ENCODE results near the gene TANGO2. TPM values are rescaled to one million over a fixed set of nuclear protein-coding genes. Genes with fewer than 3 reads are reported as not detected.

Gene TANGO2
- total and polyA plus RNA-seq, 2 experiments from 2014 or later: 27.3 to 45.0 TPM

DNA sequence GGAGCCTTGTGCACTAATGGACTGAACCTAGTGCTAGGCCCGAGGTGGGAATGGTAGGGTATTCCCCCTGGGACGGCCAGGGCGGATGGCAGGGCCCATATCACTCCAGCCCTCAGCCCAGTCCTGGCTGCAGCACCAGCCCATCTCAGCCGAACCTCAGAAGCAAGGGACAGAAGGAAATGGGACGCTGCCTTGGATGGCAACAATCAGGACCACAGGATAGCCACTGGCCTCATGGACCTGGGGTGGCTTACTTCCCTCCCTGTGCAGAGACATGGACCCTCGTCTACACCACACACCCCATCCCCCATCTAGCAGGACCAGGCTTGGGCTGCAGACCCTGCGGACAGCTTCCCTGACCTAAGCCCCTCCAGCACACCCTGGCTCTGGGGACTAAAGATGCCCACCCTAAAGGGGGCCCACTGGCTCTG lies 28.4 kb upstream of the TANGO2 start:
- Histone ChIP-seq H3K9me3 (ENCODE audit: low read depth) (no peaks in the 10 kb centered on the region), H3K9me2 (ENCODE audit: insufficient read depth) (no peaks in the 10 kb centered on the region), H3K9ac (no peak overlapping the region), H3K27me3 (replicated peaks; ENCODE audit: insufficient read depth) (no peaks in the 10 kb centered on the region), H3K27ac (no peak overlapping the region), H2AFZ (no peak overlapping the region), H4K20me1 (ENCODE audit: insufficient read depth) (no peaks in the 10 kb centered on the region), H3K4me1 (ENCODE audit: insufficient read depth) (no peaks in the 10 kb centered on the region), H3K4me3 (no peak overlapping the region), H3K4me2 (ENCODE audit: unreplicated experiment) (no peak overlapping the region), H3F3A (ENCODE audit: insufficient read depth) (no peaks in the 10 kb centered on the region), H3K79me2 (ENCODE audit: insufficient read depth) (no peaks in the 10 kb centered on the region), H3K36me3 (ENCODE audit: low read depth) (no peaks in the 10 kb centered on the region)
- WGBS, 2 experiments (ENCODE audit: low coverage in 1 of 2, low lambda C conversion rate in 2 of 2, missing lambda C conversion rate in 2 of 2): 64 to 84% methylated on average over 6 to 7 of the region's 7 CpGs
- no peak for TF ChIP-seq EZH2 (IDR thresholded peaks at IDR 0.05; ENCODE audit: insufficient read depth, poor library complexity, severe bottlenecking)
- in situ Hi-C loops (cut with MboI): loop anchor here (25.0 kb wide), 1 partner anchor 295 kb away; no protein-coding TSS in a partner anchor
- no peak for DNase-seq

DNA sequence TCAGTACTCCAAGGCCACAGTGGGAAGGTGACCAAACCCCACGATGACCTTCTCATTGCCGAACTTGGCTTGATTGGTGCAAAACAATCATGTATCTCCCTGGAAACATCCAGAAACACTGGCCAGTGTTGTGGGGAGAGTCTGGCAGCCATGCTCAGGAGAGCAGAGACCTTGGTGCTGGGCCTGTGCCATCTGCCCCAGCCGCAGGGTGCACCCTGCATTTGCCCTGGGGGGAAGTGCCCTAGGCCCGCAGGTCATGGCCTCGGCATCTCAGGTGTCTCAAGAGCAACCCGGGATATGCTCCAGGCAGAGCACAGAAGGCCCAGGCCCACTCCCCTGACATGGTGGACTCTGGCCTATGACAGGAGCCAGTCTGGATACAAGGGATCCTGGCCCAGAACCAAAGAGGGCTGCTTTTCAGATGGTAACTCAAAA lies 28.0 kb upstream of the TANGO2 start:
- Histone ChIP-seq H2AFZ (no peak overlapping the region), H3K27ac (no peak overlapping the region), H3F3A (ENCODE audit: insufficient read depth) (no peaks in the 10 kb centered on the region), H3K9me3 (ENCODE audit: low read depth) (no peaks in the 10 kb centered on the region), H3K4me1 (ENCODE audit: insufficient read depth) (no peaks in the 10 kb centered on the region), H3K27me3 (replicated peaks; ENCODE audit: insufficient read depth) (no peaks in the 10 kb centered on the region), H3K79me2 (ENCODE audit: insufficient read depth) (no peaks in the 10 kb centered on the region), H3K4me2 (ENCODE audit: unreplicated experiment) (no peak overlapping the region), H3K9ac (no peak overlapping the region), H3K36me3 (ENCODE audit: low read depth) (no peaks in the 10 kb centered on the region), H3K4me3 (no peak overlapping the region), H4K20me1 (ENCODE audit: insufficient read depth) (no peaks in the 10 kb centered on the region), H3K9me2 (ENCODE audit: insufficient read depth) (no peaks in the 10 kb centered on the region)
- TF ChIP-seq EZH2phosphoT487 (IDR thresholded peaks at IDR 0.05; ENCODE audit: insufficient read depth, low read depth): no peak
- TF ChIP-seq EZH2 (IDR thresholded peaks at IDR 0.05; ENCODE audit: insufficient read depth, poor library complexity, severe bottlenecking): no peak
- no peak for DNase-seq
- in situ Hi-C loops (cut with MboI): loop anchor here (25.0 kb wide), 1 partner anchor 294 kb away; no protein-coding TSS in a partner anchor
- 78% methylated on average over 6 of the region's 6 CpGs for WGBS, 2 experiments (ENCODE audit: low coverage in 1 of 2, low lambda C conversion rate in 2 of 2, missing lambda C conversion rate in 2 of 2)

DNA sequence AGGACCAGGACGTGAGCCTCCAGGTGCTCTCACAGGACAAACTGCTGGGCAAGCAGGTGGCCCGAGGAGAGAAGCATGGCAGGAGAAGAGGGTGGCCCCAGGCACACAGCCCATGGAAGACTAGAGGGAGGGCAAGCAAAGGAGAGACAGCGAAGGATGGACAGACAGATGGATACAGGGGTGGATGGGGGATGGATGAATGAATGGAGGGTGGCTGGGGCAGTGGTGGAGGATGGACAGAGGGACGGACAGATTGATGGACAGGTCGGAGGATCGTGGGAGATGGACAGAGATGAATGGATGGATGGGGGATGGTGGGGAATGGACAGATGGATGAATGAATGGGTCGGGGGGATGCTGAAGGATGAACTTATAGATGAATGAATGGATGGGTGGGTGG lies 27.0 kb upstream of the TANGO2 start:
- no peaks in the 10 kb centered on the region for H3K9me3 ChIP-seq (ENCODE audit: low read depth)
- no peaks in the 10 kb centered on the region for H3K4me1 ChIP-seq (ENCODE audit: insufficient read depth)
- no peaks in the 10 kb centered on the region for H3F3A ChIP-seq (ENCODE audit: insufficient read depth)
- no peak overlapping the region for H3K9ac ChIP-seq
- H3K27ac ChIP-seq: no peak overlapping the region
- no peaks in the 10 kb centered on the region for H3K36me3 ChIP-seq (ENCODE audit: low read depth)
- H3K79me2 ChIP-seq (ENCODE audit: insufficient read depth): no peaks in the 10 kb centered on the region
- H3K4me3 ChIP-seq: no peak overlapping the region
- no peak overlapping the region for H3K4me2 ChIP-seq (ENCODE audit: unreplicated experiment)
- no peak overlapping the region for H2AFZ ChIP-seq
- H3K9me2 ChIP-seq (ENCODE audit: insufficient read depth): no peaks in the 10 kb centered on the region
- in situ Hi-C loops (cut with MboI): loop anchor here (25.0 kb wide), 1 partner anchor 293 kb away; no protein-coding TSS in a partner anchor
- no peak for TF ChIP-seq EZH2phosphoT487 (IDR thresholded peaks at IDR 0.05; ENCODE audit: insufficient read depth, low read depth)
- H4K20me1 ChIP-seq (ENCODE audit: insufficient read depth): no peaks in the 10 kb centered on the region
- no peaks in the 10 kb centered on the region for H3K27me3 ChIP-seq (replicated peaks; ENCODE audit: insufficient read depth)
- no peak for DNase-seq
- 79 to 90% methylated on average over 7 of the region's 7 CpGs for WGBS, 2 experiments (ENCODE audit: low coverage in 1 of 2, low lambda C conversion rate in 2 of 2, missing lambda C conversion rate in 2 of 2)

DNA sequence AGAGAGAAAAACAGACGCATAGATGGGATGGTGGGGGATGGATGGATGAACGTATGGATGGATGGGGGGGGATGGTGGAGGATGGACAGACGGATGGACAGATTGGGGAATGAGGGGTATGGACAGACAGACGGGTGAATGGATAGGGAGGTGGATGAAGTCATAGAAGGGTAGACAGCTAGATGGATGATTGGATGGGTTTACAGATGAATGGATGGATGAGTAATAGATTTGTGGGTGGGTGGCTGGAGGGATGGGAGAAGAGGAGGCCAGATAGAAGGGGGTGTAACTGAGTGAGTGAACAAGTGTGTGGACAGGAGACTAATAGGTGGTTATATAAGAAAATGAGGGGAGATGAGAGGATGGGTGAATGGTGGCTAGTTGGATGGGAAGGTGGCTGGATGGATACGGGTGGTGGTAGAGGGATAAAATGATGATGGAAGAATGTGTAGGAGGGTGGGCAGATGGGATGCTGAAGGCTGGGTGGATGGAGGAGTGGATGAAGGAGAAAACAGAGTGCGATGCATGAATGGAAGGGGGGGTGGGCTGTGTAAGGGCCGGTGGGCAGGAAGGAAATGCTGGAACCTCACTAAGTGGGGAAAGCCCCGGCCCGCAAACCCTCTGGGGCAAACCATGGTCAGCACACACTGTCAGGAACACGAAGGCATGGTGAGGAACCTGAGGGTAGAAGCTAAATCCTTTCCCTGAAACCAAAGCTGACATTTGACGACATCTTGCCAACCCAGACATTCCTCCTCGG lies 25.9 kb upstream of the TANGO2 start:
- H3K27ac ChIP-seq: no peak overlapping the region
- no peak overlapping the region for H2AFZ ChIP-seq
- no peak overlapping the region for H3K9ac ChIP-seq
- in situ Hi-C loops (cut with MboI): loop anchor here (25.0 kb wide), 1 partner anchor 292 kb away; no protein-coding TSS in a partner anchor
- no peaks in the 10 kb centered on the region for H3K36me3 ChIP-seq (ENCODE audit: low read depth)
- TF ChIP-seq EZH2 (IDR thresholded peaks at IDR 0.05; ENCODE audit: insufficient read depth, poor library complexity, severe bottlenecking) (no peak), EZH2phosphoT487 (IDR thresholded peaks at IDR 0.05; ENCODE audit: insufficient read depth, low read depth) (no peak)
- H4K20me1 ChIP-seq (ENCODE audit: insufficient read depth): no peaks in the 10 kb centered on the region
- H3K79me2 ChIP-seq (ENCODE audit: insufficient read depth): no peaks in the 10 kb centered on the region
- no peak overlapping the region for H3K4me3 ChIP-seq
- H3K9me3 ChIP-seq (ENCODE audit: low read depth): no peaks in the 10 kb centered on the region
- H3K4me1 ChIP-seq (ENCODE audit: insufficient read depth): no peaks in the 10 kb centered on the region
- no peaks in the 10 kb centered on the region for H3K27me3 ChIP-seq (replicated peaks; ENCODE audit: insufficient read depth)
- H3K4me2 ChIP-seq (ENCODE audit: unreplicated experiment): no peak overlapping the region
- no peak for DNase-seq
- WGBS, 2 experiments (ENCODE audit: low coverage in 1 of 2, low lambda C conversion rate in 2 of 2, missing lambda C conversion rate in 2 of 2): 82 to 89% methylated on average over 9 to 12 of the region's 12 CpGs
- no peaks in the 10 kb centered on the region for H3F3A ChIP-seq (ENCODE audit: insufficient read depth)
- H3K9me2 ChIP-seq (ENCODE audit: insufficient read depth): no peaks in the 10 kb centered on the region

Measured in GM23248 (cell line).